ENCODE measurements around the gene NTF3. TPM values are rescaled to one million over a fixed set of nuclear protein-coding genes. Genes with fewer than 3 reads are reported as not detected.

The NTF3 gene
- total and polyA plus RNA-seq, 2 of the 8 experiments (the other 6 are each of a cell fraction or from before 2014, with no cell fraction given), result 1.4 to 2.3 TPM

DNA sequence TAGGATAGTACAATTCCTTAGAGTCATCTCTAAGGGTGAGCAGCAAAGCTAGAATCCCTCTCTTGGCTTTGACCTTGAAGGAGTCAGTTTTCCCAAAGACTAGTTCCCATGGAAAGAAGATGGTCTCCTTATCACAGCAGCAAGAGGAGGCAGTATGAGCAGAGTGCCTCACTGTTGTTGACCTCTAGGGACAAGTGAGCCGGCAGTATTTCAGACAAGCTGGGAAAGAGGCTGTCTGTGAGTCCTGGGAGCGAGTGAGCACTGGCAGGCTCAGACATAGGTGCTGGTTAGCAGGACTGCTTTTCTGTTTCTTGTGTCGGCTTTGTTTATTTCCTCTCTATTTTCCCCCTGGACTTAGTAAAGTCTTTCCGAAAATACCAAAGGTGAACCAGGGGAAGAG, 60.7 kb downstream of the NTF3 start:
- no peak for DNase-seq (ENCODE audit: low read depth in 1 of 2, low spot score in 2 of 2)
- Histone ChIP-seq H2BK12ac (ENCODE audit: low read depth, low read length) (no peak overlapping the region), H3K9ac (replicated peaks in 1 of 4; ENCODE audit: extremely low read depth in 1 of 4, low read depth in 3 of 4, low read length in 3 of 4) (no peak overlapping the region), H3K27me3 (replicated peaks in 1 of 4; ENCODE audit: control insufficient read depth in 3 of 4, extremely low read depth in 1 of 4, insufficient read depth in 3 of 4, low read length in 3 of 4) (no peaks in the 10 kb centered on the region), H2BK20ac (ENCODE audit: low read length) (no peak overlapping the region), H3K23me2 (ENCODE audit: low read depth, low read length) (no peaks in the 10 kb centered on the region), H2BK5ac (ENCODE audit: low read depth, low read length) (0 out of 2 replicates have a peak overlapping the region, but pooled peaks have one; percentile 7), H2AK5ac (ENCODE audit: low read depth, low read length) (no peak overlapping the region), H3K18ac (ENCODE audit: extremely low read depth, low read length) (no peak overlapping the region), H3K4ac (replicated peaks; ENCODE audit: insufficient read length, low read depth, low read length) (no peak overlapping the region), H4K20me1 (replicated peaks in 1 of 2; ENCODE audit: control insufficient read depth in 1 of 2, insufficient read depth in 2 of 2, low read length in 2 of 2) (peaks cover 0 to 2% of the 10 kb centered on the region in 2 experiments), H3K79me2 (ENCODE audit: control insufficient read depth in 1 of 2, insufficient read depth in 2 of 2, low read length in 2 of 2) (no peaks in the 10 kb centered on the region), H3K4me3 (ENCODE audit: extremely low read depth in 1 of 4, insufficient read depth in 2 of 4, low read depth in 3 of 4, low read length in 4 of 4) (no peak overlapping the region), H4K5ac (ENCODE audit: insufficient read length, low read depth, low read length) (no peak overlapping the region), H3K14ac (ENCODE audit: insufficient read length) (no peak overlapping the region), H2BK120ac (replicated peaks; ENCODE audit: low read depth, low read length) (no peak overlapping the region), H3K23ac (ENCODE audit: insufficient read length) (no peak overlapping the region), H3K4me2 (ENCODE audit: insufficient read depth in 1 of 2, low read depth in 2 of 2, low read length in 2 of 2) (no peak overlapping the region), H4K91ac (replicated peaks; ENCODE audit: insufficient read length, low read length) (no peak overlapping the region), H3K4me1 (replicated peaks in 1 of 4; ENCODE audit: control insufficient read depth in 3 of 4, insufficient read depth in 4 of 4, low read length in 3 of 4) (no peaks in the 10 kb centered on the region; a peak in 1 of 7 replicates), H3K56ac (replicated peaks; ENCODE audit: insufficient read length, low read depth, low read length) (no peak overlapping the region), H2BK15ac (ENCODE audit: low read length) (no peak overlapping the region), H3K79me1 (ENCODE audit: low read depth, low read length) (no peaks in the 10 kb centered on the region), H3K9me3 (ENCODE audit: insufficient read depth in 2 of 2, low read depth in 1 of 2, low read length in 1 of 2) (no peaks in the 10 kb centered on the region), H4K8ac (ENCODE audit: extremely low read depth, insufficient read depth, low read length) (no peak overlapping the region), H2AFZ (ENCODE audit: low read length) (no peak overlapping the region), H3K27ac (ENCODE audit: low read depth, low read length) (no peak overlapping the region), H3K36me3 (ENCODE audit: control insufficient read depth in 2 of 4, insufficient read depth in 4 of 4, low read length in 3 of 4) (no peaks in the 10 kb centered on the region)
- POLR2A ChIA-PET (ENCODE audit: partially characterized antibody), result interaction anchor here (0.6 kb wide), 1 partner anchor 54 kb away, joined by 3 read pairs; no protein-coding TSS in a partner anchor
- 64% methylated on average over 4 of the region's 4 CpGs; no CpG with 5 or more reads in 1 of the 2 experiments for WGBS, 2 experiments (ENCODE audit: extremely low coverage in 1 of 2, insufficient coverage in 1 of 2, insufficient read length in 1 of 2, insufficient replicate concordance in 2 of 2, low coverage in 1 of 2, low lambda C conversion rate in 2 of 2, missing lambda C conversion rate in 1 of 2)
- peak; percentile 68 for FAIRE-seq
- TF ChIP-seq RFX5 (IDR thresholded peaks at IDR 0.05; ENCODE audit: borderline replicate concordance, low read depth, low read length) (no peak), RAD21 (IDR thresholded peaks at IDR 0.05 in 1 of 2, conservative IDR thresholded peaks at IDR 0.05 in 1 of 2; ENCODE audit: low read depth in 2 of 2, low read length in 2 of 2) (peak; percentile 6 to 28; a peak in 2 of 4 replicates), GTF2F1 (IDR thresholded peaks at IDR 0.05; ENCODE audit: borderline replicate concordance, low read depth, low read length) (no peak)
- TF ChIP-seq, protein P1, sequence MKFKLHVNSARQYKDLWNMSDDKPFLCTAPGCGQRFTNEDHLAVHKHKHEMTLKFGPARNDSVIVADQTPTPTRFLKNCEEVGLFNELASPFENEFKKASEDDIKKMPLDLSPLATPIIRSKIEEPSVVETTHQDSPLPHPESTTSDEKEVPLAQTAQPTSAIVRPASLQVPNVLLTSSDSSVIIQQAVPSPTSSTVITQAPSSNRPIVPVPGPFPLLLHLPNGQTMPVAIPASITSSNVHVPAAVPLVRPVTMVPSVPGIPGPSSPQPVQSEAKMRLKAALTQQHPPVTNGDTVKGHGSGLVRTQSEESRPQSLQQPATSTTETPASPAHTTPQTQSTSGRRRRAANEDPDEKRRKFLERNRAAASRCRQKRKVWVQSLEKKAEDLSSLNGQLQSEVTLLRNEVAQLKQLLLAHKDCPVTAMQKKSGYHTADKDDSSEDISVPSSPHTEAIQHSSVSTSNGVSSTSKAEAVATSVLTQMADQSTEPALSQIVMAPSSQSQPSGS (IDR thresholded peaks at IDR 0.05; ENCODE audit: low read length), result no peak
- CTCF ChIA-PET (ENCODE audit: partially characterized antibody), result interaction anchor here (0.6 to 3.5 kb wide), 24 partner anchors 9 to 322 kb away, joined by 3 to 18 read pairs (median 4); no protein-coding TSS in a partner anchor
